Astrocyte (in vitro differentiated cells and primary cell): ENCODE results near the gene DYRK1A.

Source experiments
- EZH2 ChIP-seq: IDR thresholded peaks from 2 replicates; pipeline ENCODE4 v1.6.1; 2012; ENCODE audit warnings: mild to moderate bottlenecking, low read length, inconsistent platforms; ENCODE audit not compliant: insufficient read depth
- TF ChIP-seq, protein P1 (sequence below): IDR thresholded peaks from 2 replicates; pipeline ENCODE4 v1.5.1; 2011; ENCODE audit warnings: low read depth, mild to moderate bottlenecking, inconsistent platforms, low read length, moderate library complexity; ENCODE audit not compliant: insufficient read depth

DNA sequence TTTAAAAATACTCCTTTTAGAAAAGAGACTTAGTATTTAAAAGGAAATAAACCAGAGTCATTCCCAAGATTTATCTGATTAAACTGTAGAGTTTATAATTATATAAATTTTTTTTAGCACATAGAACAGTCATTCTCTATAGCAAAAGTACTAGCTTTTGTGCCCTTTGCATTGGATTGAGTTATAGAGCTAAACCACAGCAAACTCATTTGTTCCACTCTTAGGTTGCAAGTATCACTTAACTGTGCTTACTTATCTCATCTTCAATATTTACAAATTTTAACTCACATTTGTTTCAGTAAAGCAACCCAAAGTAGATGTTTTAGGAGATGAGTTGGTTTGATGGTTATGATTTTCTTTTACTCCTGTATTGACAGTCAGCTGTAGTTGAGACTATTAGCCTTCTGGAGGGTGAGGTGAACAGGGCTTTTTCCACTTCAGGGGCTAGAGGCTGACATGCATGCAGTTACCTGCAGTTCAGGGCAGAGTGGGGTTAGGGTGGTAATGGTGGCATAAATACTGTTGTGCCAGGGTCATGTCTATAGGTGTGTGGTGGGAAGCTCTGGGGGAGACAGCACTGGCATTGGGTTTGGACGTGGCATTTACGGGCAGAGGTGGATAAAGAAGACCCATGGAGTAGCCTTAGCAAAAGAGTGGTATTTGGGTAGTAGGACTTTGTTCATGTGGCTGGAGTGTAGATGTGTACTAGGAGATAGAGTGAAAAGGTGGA is 42.1 kb downstream of the DYRK1A start:
- TF ChIP-seq, protein P1, sequence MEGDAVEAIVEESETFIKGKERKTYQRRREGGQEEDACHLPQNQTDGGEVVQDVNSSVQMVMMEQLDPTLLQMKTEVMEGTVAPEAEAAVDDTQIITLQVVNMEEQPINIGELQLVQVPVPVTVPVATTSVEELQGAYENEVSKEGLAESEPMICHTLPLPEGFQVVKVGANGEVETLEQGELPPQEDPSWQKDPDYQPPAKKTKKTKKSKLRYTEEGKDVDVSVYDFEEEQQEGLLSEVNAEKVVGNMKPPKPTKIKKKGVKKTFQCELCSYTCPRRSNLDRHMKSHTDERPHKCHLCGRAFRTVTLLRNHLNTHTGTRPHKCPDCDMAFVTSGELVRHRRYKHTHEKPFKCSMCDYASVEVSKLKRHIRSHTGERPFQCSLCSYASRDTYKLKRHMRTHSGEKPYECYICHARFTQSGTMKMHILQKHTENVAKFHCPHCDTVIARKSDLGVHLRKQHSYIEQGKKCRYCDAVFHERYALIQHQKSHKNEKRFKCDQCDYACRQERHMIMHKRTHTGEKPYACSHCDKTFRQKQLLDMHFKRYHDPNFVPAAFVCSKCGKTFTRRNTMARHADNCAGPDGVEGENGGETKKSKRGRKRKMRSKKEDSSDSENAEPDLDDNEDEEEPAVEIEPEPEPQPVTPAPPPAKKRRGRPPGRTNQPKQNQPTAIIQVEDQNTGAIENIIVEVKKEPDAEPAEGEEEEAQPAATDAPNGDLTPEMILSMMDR: no peak
- TF ChIP-seq EZH2: no peak
